Panc1 (cell line): Measurements from ENCODE around the gene GRID1. TPM values are rescaled to one million over a fixed set of nuclear protein-coding genes. Genes with fewer than 3 reads are reported as not detected.

Experiments used
- ATAC-seq: fragments of 200-7000 bp; cut with Tn5 transposase; 2 replicates; pipeline ENCODE4 v1.9.1; 2020; ENCODE audit warnings: mild to moderate bottlenecking, moderate library complexity
- BruUV-seq: library from RNA; stranded (reverse); fragments of 400-500 nt; replicated peaks from 2 replicates; lab custom pipeline; 2021; lab: Mats Ljungman, UMichigan
- CTCF ChIA-PET: fragments of 300-600 bp; sonication (Branson Sonifier 250); formaldehyde crosslinking; loops from one replicate; lab custom pipeline; 2022; ENCODE audit warnings: antibody characterized with exemption; lab: Charles Lee
- POLR2A ChIA-PET: fragments of 300-600 bp; sonication (Branson Sonifier 250); formaldehyde crosslinking; loops from one replicate; lab custom pipeline; 2022; ENCODE audit warnings: antibody characterized with exemption; lab: Charles Lee
- DNase-seq: peaks from one replicate; pipeline ENCODE4 v3.0.0-alpha.2; 2010; ENCODE audit warnings: low read depth, low spot score
- H3K27ac ChIP-seq: 2 replicates; pipeline ENCODE4 v1.5.1; 2011; ENCODE audit warnings: mild to moderate bottlenecking, low read length, inconsistent platforms
- H3K27me3 ChIP-seq: fragments of 200-500 bp; sonication (Bioruptor generic); 2 replicates; pipeline ENCODE4 v1.6.0; 2014; ENCODE audit warnings: low read length, inconsistent platforms; ENCODE audit not compliant: control insufficient read depth, insufficient read depth
- H3K36me3 ChIP-seq: fragments of 200-500 bp; sonication (Bioruptor generic); 2 replicates; pipeline ENCODE4 v1.5.1; 2014; ENCODE audit warnings: inconsistent platforms, mild to moderate bottlenecking, low read length, moderate library complexity; ENCODE audit not compliant: control insufficient read depth, insufficient read depth
- H3K4me1 ChIP-seq: 2 replicates; pipeline ENCODE4 v1.5.1; 2011; ENCODE audit warnings: inconsistent platforms, mild to moderate bottlenecking, low read length, moderate library complexity; ENCODE audit not compliant: control insufficient read depth, insufficient read depth
- H3K4me3 ChIP-seq, 2 experiments: 2 replicates each; pipeline ENCODE4 v1.5.1; 2011 to 2012; ENCODE audit warnings: low read depth in 2 of 2, low read length in 2 of 2, mild to moderate bottlenecking in 2 of 2, inconsistent platforms in 1 of 2, moderate library complexity in 1 of 2
- H3K9me3 ChIP-seq: fragments of 200-500 bp; sonication (Bioruptor generic); 2 replicates; pipeline ENCODE4 v1.5.1; 2014; ENCODE audit warnings: low read depth, mild to moderate bottlenecking, inconsistent platforms, low read length, moderate library complexity; ENCODE audit not compliant: control insufficient read depth, insufficient read depth
- POLR2AphosphoS5 ChIP-seq: IDR thresholded peaks from 2 replicates; pipeline ENCODE4 v1.6.1; 2012; ENCODE audit warnings: mild to moderate bottlenecking, low read depth, low read length, moderate library complexity
- REST ChIP-seq, 2 experiments: IDR thresholded peaks; 2 replicates each; pipeline ENCODE4 v1.6.1; 2011 to 2012; ENCODE audit warnings: low read depth in 2 of 2, control low read depth in 1 of 2, low read length in 1 of 2, mild to moderate bottlenecking in 1 of 2, moderate library complexity in 1 of 2; ENCODE audit not compliant: insufficient read depth in 1 of 2
- SIN3A ChIP-seq: IDR thresholded peaks from 2 replicates; pipeline ENCODE4 v1.6.1; 2012; ENCODE audit warnings: low read depth, mild to moderate bottlenecking, low read length, moderate library complexity, borderline replicate concordance; ENCODE audit not compliant: insufficient read depth
- TCF7L2 ChIP-seq: IDR thresholded peaks from 2 replicates; pipeline ENCODE4 v1.6.1; 2011; ENCODE audit warnings: mild to moderate bottlenecking, low read depth, low read length, inconsistent platforms
- in situ Hi-C: cut with HindIII; loops from 2 replicates; pipeline ENCODE4 v1.10.0; 2016; ENCODE audit warnings: low sequenced_read_pairs, low pct_unique_long_range_greater_than_20kb
- intact Hi-C: fragments of 100-400 bp; cut with micrococcal nuclease; formaldehyde crosslinking; loops from one replicate; pipeline ENCODE4 v1.10.0; 2022; ENCODE audit not compliant: unreplicated experiment
- total RNA-seq: library from RNA; stranded (reverse); gene quantifications from one replicate; pipeline ENCODE4 v1.2.1, GENCODE V29; 2021; ENCODE audit not compliant: unreplicated experiment
- TF ChIP-seq, protein P1 (sequence below): fragments of 450-650 bp; IDR thresholded peaks from 2 replicates; pipeline ENCODE4 v1.5.1; 2017; ENCODE audit warnings: mild to moderate bottlenecking

The GRID1 gene
- total RNA-seq, 1 experiment from 2014 or later: 2.3 TPM

GRCh38 chr10:85900061-85900460 is 466.5 kb downstream of the GRID1 start:
- Histone ChIP-seq H3K4me3 (no peak overlapping the region), H3K36me3 (no peaks in the 10 kb centered on the region), H3K9me3 (no peaks in the 10 kb centered on the region), H3K27me3 (no peaks in the 10 kb centered on the region), H3K27ac (no peak overlapping the region), H3K4me1 (no peaks in the 10 kb centered on the region)
- DNase-seq (no peak), ATAC-seq (no peak)
- ChIA-PET POLR2A (no interaction called here), CTCF (no interaction called here)
- BruUV-seq: no TSS peak
- in situ Hi-C loops (no loop called here), intact Hi-C loops (no loop called here)
- TF ChIP-seq, protein P1, sequence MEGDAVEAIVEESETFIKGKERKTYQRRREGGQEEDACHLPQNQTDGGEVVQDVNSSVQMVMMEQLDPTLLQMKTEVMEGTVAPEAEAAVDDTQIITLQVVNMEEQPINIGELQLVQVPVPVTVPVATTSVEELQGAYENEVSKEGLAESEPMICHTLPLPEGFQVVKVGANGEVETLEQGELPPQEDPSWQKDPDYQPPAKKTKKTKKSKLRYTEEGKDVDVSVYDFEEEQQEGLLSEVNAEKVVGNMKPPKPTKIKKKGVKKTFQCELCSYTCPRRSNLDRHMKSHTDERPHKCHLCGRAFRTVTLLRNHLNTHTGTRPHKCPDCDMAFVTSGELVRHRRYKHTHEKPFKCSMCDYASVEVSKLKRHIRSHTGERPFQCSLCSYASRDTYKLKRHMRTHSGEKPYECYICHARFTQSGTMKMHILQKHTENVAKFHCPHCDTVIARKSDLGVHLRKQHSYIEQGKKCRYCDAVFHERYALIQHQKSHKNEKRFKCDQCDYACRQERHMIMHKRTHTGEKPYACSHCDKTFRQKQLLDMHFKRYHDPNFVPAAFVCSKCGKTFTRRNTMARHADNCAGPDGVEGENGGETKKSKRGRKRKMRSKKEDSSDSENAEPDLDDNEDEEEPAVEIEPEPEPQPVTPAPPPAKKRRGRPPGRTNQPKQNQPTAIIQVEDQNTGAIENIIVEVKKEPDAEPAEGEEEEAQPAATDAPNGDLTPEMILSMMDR: no peak
- TF ChIP-seq POLR2AphosphoS5 (no peak), REST (IDR thresholded peaks at IDR 0.05; ENCODE audit: insufficient read depth in 1 of 2, low read depth in 2 of 2, low read length in 1 of 2) (no peak), TCF7L2 (no peak), SIN3A (no peak)

DNA sequence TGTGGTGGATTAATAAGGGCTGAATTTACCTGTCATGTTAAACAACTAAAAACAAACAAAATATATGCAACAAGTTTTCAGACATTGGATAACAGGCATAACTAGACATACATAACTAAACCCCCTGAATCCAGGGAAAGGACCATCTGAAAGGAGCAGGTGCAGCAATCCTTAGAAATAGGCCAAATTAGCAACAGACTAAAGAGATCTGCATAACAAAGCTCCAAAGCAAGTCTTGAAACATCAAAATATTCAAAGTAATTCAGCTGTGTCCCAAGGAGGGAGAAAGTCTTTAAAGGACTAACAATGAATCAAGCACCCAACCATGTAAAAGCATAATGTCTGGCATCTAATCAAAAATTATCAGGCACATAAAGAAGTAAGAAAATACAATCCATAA is 475.1 kb downstream of the GRID1 start:
- no peak overlapping the region for H3K4me3 ChIP-seq
- no peak overlapping the region for H3K27ac ChIP-seq
- in situ Hi-C loops (no loop called here), intact Hi-C loops (no loop called here)
- TF ChIP-seq REST (IDR thresholded peaks at IDR 0.05; ENCODE audit: insufficient read depth in 1 of 2, low read depth in 2 of 2, low read length in 1 of 2): no peak
- TF ChIP-seq, protein P1: no peak
- no peak for TF ChIP-seq SIN3A
- no peak for TF ChIP-seq POLR2AphosphoS5
- no peak for TF ChIP-seq TCF7L2
- POLR2A ChIA-PET: no interaction called here
- H3K9me3 ChIP-seq: no peaks in the 10 kb centered on the region
- BruUV-seq: no TSS peak
- no peaks in the 10 kb centered on the region for H3K36me3 ChIP-seq
- ATAC-seq (no peak), DNase-seq (no peak)
- CTCF ChIA-PET: no interaction called here
- H3K4me1 ChIP-seq: no peaks in the 10 kb centered on the region
- H3K27me3 ChIP-seq: no peaks in the 10 kb centered on the region
